SJCRH30 (cell line): ENCODE data around the gene GINS2. TPM values are rescaled to one million over a fixed set of nuclear protein-coding genes. Genes with fewer than 3 reads are reported as not detected.

ENCODE experiments used
- DNase-seq, 2 experiments: peaks; one replicate each; pipeline ENCODE4 v3.0.0-alpha.2; 2015 to 2020
- H3K27ac ChIP-seq: fragments of 250-450 bp; sonication (Bioruptor Pico); 2 replicates; pipeline ENCODE4 v1.5.1; 2020; ENCODE audit warnings: mild to moderate bottlenecking, moderate library complexity
- H3K27me3 ChIP-seq: fragments of 250-450 bp; sonication (Bioruptor Pico); 2 replicates; pipeline ENCODE4 v1.5.1; 2020; ENCODE audit warnings: mild to moderate bottlenecking, moderate library complexity
- H3K36me3 ChIP-seq: fragments of 250-450 bp; sonication (Bioruptor Pico); 2 replicates; pipeline ENCODE4 v1.5.1; 2020; ENCODE audit warnings: mild to moderate bottlenecking, moderate library complexity
- H3K4me1 ChIP-seq: fragments of 250-450 bp; sonication (Bioruptor Pico); 2 replicates; pipeline ENCODE4 v1.5.1; 2020; ENCODE audit warnings: mild to moderate bottlenecking, moderate library complexity
- H3K4me3 ChIP-seq: fragments of 250-450 bp; sonication (Bioruptor Pico); 2 replicates; pipeline ENCODE4 v1.5.1; 2020; ENCODE audit warnings: mild to moderate bottlenecking, moderate library complexity
- H3K9me3 ChIP-seq: fragments of 250-450 bp; sonication (Bioruptor Pico); replicated peaks from 2 replicates; pipeline ENCODE4 v1.5.1; 2020; ENCODE audit warnings: mild to moderate bottlenecking, moderate library complexity
- total RNA-seq: library from RNA; depleted of rRNA; stranded (reverse); fragments of >200 nt; shearing (Covaris generic); gene quantifications from 2 replicates; pipeline ENCODE4 v1.2.3, GENCODE V29; 2014

The GINS2 gene
- total RNA-seq, 1 experiment from 2014 or later, result 51.2 TPM

DNA sequence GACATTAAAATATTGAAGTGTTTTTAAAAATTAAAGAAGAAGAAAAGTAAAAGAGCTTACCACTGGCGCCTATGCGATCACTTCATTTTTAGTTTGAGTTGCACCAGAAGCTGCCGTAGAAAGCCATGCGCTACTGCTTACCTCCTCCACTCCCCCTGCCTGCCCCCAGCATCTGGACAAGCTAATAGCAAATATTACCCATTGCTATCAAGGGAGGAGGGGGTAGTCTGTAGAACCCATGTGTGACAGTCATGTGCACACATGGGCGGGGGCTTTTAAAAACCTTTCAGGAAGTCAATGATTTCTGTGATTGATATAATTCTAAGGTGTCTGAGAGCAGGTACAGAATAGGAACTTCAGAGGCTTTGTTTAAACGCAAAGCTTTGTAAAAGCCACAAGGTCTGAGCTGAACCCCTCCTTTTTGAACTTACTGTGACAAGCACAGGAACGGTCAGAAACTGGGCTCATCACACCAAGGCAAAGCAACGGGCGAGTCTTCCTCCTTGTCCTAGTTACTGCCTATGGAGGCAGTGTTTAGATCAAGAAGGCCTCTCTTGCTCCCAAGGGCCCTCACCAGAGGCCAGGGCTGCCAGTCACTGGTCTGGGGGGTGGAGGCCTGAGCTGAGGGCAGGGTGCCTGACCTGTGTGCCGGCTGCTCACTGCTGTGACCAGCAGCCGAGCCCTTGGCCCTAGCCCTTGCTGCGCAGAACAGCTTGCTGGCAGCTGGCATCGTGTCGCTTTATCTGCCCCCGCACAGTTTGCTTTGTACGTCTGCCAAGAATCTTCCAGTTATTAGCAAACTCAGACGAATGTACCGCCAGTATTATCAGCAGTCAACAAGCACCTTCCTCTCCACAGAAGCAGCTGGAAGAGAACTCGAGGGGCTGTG is 15.0 kb downstream of the GINS2 start:
- Histone ChIP-seq H3K4me3 (no peak overlapping the region), H3K27me3 (no peaks in the 10 kb centered on the region), H3K27ac (no peak overlapping the region), H3K36me3 (peaks cover 46% of the 10 kb centered on the region), H3K4me1 (no peaks in the 10 kb centered on the region), H3K9me3 (no peaks in the 10 kb centered on the region)
- DNase-seq, result no peak

- H3K27me3 ChIP-seq, result no peaks in the 10 kb centered on the region
- H3K36me3 ChIP-seq, result peaks cover 35% of the 10 kb centered on the region
- H3K27ac ChIP-seq, result no peak overlapping the region
- H3K4me3 ChIP-seq, result no peak overlapping the region
- no peak for DNase-seq
- H3K9me3 ChIP-seq, result no peaks in the 10 kb centered on the region
- H3K4me1 ChIP-seq, result no peaks in the 10 kb centered on the region
These were observed 17.9 kb downstream of the GINS2 start for GRCh38 chr16:85670840-85671239.

DNA sequence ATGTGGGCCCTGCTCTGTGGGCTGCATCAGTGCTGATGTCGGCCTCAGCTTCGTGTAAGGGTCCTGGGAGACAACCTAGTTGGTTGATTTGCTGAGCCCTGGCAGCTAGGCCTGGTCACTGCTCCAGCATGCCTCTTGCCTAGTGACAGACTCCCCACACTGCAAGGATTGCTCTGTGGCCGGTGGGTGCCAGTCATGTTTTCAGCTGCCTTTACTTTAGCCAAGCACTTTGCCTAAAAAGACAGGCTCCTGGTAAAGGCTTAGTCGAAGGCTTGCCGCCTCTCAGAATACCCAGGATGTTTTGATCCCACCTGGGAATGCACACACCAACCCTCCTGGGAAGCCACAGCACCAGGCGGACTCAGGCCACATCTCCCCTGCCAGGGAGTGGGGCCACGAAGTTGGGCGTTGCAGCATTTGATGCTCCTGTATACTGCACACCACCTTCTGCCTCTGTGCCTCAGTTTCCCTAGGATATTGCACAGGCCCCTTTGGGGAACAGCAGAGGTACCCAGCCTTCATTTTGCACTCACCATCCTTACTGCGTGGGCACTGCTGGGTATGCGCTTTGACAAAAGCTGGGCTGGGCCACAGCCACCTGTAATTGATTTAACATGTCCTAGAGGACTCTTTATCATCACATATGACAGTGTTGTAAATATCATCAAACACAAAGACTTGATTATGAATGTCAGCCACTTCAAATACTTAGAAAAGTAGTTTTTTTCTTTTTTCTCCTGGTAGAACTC is 19.9 kb downstream of the GINS2 start:
- peaks cover 24% of the 10 kb centered on the region for H3K36me3 ChIP-seq
- H3K4me3 ChIP-seq, result no peak overlapping the region
- H3K4me1 ChIP-seq, result no peaks in the 10 kb centered on the region
- DNase-seq, result no peak
- H3K27ac ChIP-seq, result no peak overlapping the region
- no peaks in the 10 kb centered on the region for H3K27me3 ChIP-seq
- no peaks in the 10 kb centered on the region for H3K9me3 ChIP-seq

- DNase-seq, result no peak
- no peak overlapping the region for H3K4me3 ChIP-seq
- no peak overlapping the region for H3K27ac ChIP-seq
- H3K36me3 ChIP-seq, result peaks cover 27% of the 10 kb centered on the region
- no peaks in the 10 kb centered on the region for H3K27me3 ChIP-seq
- H3K4me1 ChIP-seq, result no peaks in the 10 kb centered on the region
- H3K9me3 ChIP-seq, result no peaks in the 10 kb centered on the region
These were observed 20.8 kb downstream of the GINS2 start for GRCh38 chr16:85667841-85668413.

GRCh38 chr16:85667261-85667660 is 21.5 kb downstream of the GINS2 start:
- H3K36me3 ChIP-seq, result peaks cover 27% of the 10 kb centered on the region
- H3K9me3 ChIP-seq, result no peaks in the 10 kb centered on the region
- no peak for DNase-seq

GRCh38 chr16:85665929-85666328 is 22.8 kb downstream of the GINS2 start:
- no peak overlapping the region for H3K27ac ChIP-seq
- DNase-seq, result no peak
- H3K4me3 ChIP-seq, result no peak overlapping the region
- no peaks in the 10 kb centered on the region for H3K9me3 ChIP-seq
- H3K27me3 ChIP-seq, result no peaks in the 10 kb centered on the region
- no peaks in the 10 kb centered on the region for H3K4me1 ChIP-seq
- peaks cover 23% of the 10 kb centered on the region for H3K36me3 ChIP-seq

More at GRCh38 chr16:85667261-85667660, 21.5 kb downstream of the GINS2 start:
- Histone ChIP-seq H3K4me3 (no peak overlapping the region), H3K4me1 (no peaks in the 10 kb centered on the region), H3K27ac (no peak overlapping the region), H3K27me3 (no peaks in the 10 kb centered on the region)

- no peak for DNase-seq
- no peaks in the 10 kb centered on the region for H3K27me3 ChIP-seq
- no peak overlapping the region for H3K27ac ChIP-seq
These were observed 23.4 kb downstream of the GINS2 start for GRCh38 chr16:85665373-85665740.

GRCh38 chr16:85664580-85665372 is 24.0 kb downstream of the GINS2 start:
- H3K4me1 ChIP-seq, result no peaks in the 10 kb centered on the region
- H3K27ac ChIP-seq, result no peak overlapping the region
- H3K27me3 ChIP-seq, result no peaks in the 10 kb centered on the region
- DNase-seq, result no peak
- H3K4me3 ChIP-seq, result no peak overlapping the region
- peaks cover 20% of the 10 kb centered on the region for H3K36me3 ChIP-seq
- H3K9me3 ChIP-seq, result no peaks in the 10 kb centered on the region

More at GRCh38 chr16:85665373-85665740, 23.4 kb downstream of the GINS2 start:
- Histone ChIP-seq H3K9me3 (no peaks in the 10 kb centered on the region), H3K36me3 (peaks cover 23% of the 10 kb centered on the region), H3K4me3 (no peak overlapping the region), H3K4me1 (no peaks in the 10 kb centered on the region)

- H3K4me3 ChIP-seq, result no peak overlapping the region
- H3K9me3 ChIP-seq, result no peaks in the 10 kb centered on the region
- DNase-seq, result peak in 1 of 2 experiments; percentile 45
- no peaks in the 10 kb centered on the region for H3K27me3 ChIP-seq
- H3K36me3 ChIP-seq, result peaks cover 11% of the 10 kb centered on the region
- H3K27ac ChIP-seq, result no peak overlapping the region
- H3K4me1 ChIP-seq, result no peaks in the 10 kb centered on the region
These were observed 24.8 kb downstream of the GINS2 start for GRCh38 chr16:85663891-85664321.

DNA sequence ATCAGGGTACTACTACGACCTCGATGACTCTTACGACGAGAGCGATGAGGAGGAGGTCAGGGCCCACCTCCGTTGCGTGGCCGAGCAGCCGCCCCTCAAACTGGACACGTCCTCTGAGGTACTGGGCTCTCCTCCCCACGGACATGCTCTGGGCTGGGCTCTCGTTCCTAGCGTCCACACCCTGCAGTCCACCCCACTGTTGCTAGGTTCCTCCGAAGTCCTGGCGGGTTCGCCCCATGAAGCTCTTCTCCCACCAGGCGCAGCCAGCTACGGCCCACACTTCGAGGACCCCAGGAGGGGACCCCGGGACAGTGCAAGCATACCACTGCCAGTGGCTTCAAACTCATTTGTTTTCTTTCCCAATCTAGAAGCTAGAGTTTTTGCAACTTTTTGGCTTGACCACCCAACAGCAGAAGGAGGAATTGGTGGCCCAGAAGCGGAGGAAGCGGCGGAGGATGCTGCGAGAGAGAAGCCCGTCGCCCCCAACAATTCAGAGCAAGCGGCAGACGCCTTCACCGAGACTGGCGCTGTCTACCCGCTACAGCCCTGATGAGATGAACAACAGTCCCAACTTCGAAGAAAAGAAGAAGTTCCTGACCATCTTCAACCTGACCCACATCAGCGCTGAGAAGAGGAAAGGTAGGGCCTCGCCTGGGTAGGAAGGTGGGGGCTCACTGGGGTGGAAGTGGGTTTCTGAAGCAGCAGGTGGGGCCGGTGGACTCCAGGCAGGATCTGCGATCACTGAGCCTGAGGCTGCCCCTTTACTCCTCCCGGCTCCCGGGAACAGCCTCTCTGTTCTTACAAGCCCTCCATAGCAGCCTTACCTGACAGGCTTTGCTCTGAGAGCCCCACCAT is 25.6 kb downstream of the GINS2 start:
- peaks cover 8% of the 10 kb centered on the region; the same call in 1 of the 2 replicates for H3K36me3 ChIP-seq

GRCh38 chr16:85662482-85662812 is 26.3 kb downstream of the GINS2 start:
- Histone ChIP-seq H3K27me3 (no peaks in the 10 kb centered on the region), H3K4me1 (no peaks in the 10 kb centered on the region), H3K27ac (no peak overlapping the region), H3K9me3 (no peaks in the 10 kb centered on the region), H3K4me3 (no peak overlapping the region), H3K36me3 (peaks cover 12% of the 10 kb centered on the region; the same call in 1 of the 2 replicates)
- no peak for DNase-seq

More for the DNA sequence above, 25.6 kb downstream of the GINS2 start:
- no peaks in the 10 kb centered on the region for H3K27me3 ChIP-seq
- no peak for DNase-seq
- H3K4me1 ChIP-seq, result no peaks in the 10 kb centered on the region
- H3K27ac ChIP-seq, result no peak overlapping the region
- no peaks in the 10 kb centered on the region for H3K9me3 ChIP-seq
- H3K4me3 ChIP-seq, result no peak overlapping the region

DNA sequence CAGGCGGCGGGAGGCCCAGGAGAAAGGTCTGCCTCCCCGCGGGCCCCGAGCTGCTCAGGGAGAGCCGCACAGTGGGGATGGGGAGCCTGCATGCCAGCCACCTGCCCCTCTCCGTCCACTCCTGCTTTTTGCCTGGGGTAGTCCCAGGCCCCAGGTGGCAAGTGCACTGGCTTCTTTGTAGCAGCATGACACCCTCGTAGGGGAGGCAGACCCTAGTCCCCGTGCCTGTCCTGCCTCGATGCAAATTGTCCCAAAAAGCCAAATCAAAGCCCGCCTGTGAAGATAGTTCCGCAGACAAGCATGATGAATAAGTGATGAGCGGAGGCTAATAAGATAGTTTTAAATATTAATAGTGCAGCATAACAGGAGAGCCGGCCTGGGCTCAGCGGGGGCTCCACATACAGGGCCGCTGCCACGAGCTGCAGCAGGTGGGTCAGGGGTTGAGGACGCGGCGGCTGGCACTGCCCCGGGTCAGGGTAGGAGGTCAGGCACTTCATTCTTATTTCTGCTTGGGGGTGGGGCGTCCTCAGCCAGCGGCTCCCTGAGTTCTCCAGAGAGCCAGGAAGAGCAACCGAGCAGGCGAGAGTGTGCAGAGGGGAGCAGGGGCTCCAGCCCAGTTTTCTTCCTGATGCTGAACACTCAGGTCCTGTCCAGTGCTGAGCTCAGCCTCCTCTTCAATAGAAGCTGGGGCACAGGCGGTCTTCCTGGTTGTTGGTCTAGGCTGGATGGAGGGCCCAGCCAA is 26.8 kb downstream of the GINS2 start:
- Histone ChIP-seq H3K27me3 (no peaks in the 10 kb centered on the region), H3K27ac (no peak overlapping the region), H3K4me1 (no peaks in the 10 kb centered on the region), H3K4me3 (no peak overlapping the region), H3K36me3 (peaks cover 14% of the 10 kb centered on the region; the same call in 1 of the 2 replicates), H3K9me3 (no peaks in the 10 kb centered on the region)
- DNase-seq, result no peak
